K562 (cell line): ENCODE results near the gene FN3KRP. TPM values are rescaled to one million over a fixed set of nuclear protein-coding genes. Genes with fewer than 3 reads are reported as not detected.

Experiments
- ATAC-seq: fragments of 200-7000 bp; cut with Tn5 transposase; 3 replicates; pipeline ENCODE4 v1.9.1; 2020; ENCODE audit warnings: moderate library complexity
- BruUV-seq: library from RNA; stranded (reverse); fragments of 400-500 nt; replicated peaks from 2 replicates; lab custom pipeline; 2021; lab: Mats Ljungman, UMichigan
- CTCF ChIA-PET: fragments of 300-600 bp; formaldehyde crosslinking; extraction: SDS; loops from one replicate; lab custom pipeline; 2021; ENCODE audit warnings: low intra/inter-chr PET ratio; lab: Yijun Ruan, JAX
- POLR2A ChIA-PET: fragments of 300-600, 350-650 bp; sonication (Branson Sonifier 250); formaldehyde crosslinking; extraction: SDS; loops from one replicate; lab custom pipeline; 2021; ENCODE audit warnings: antibody characterized with exemption, inconsistent platforms; lab: Yijun Ruan, JAX
- DNase-seq, 4 experiments: peaks; one replicate each; pipeline versions ENCODE4 v3.0.0 to v3.0.0-alpha.2; 2011 to 2018; ENCODE audit warnings: low spot score in 3 of 4, mixed read lengths in 3 of 4; ENCODE audit errors: extremely low read depth in 1 of 4
- FAIRE-seq: peaks from 2 replicates; lab custom pipeline; 2011; peaks lifted over from hg19 to GRCh38; lab: Jason Lieb, UNC
- H2AFZ ChIP-seq: 2 replicates; pipeline ENCODE4 v1.6.0; 2011; ENCODE audit warnings: low read depth, low read length, control low read depth, inconsistent platforms
- H3K27ac ChIP-seq: fragments of 200-600 bp; 3 replicates; pipeline ENCODE4 v1.8.0; 2011; ENCODE audit warnings: low read depth, mild to moderate bottlenecking, control low read depth, inconsistent platforms, low read length, moderate library complexity, mixed read lengths; ENCODE audit errors: extremely low read depth
- H3K27me3 ChIP-seq, 2 experiments: fragments of 300-600 bp in 1 of 2; 2 replicates in 1 of 2; 3 replicates in 1 of 2; pipeline versions ENCODE4 v1.6.0 to v1.8.0; 2011; ENCODE audit warnings: inconsistent platforms in 2 of 2, low read length in 2 of 2, mild to moderate bottlenecking in 1 of 2, mixed read lengths in 1 of 2, moderate library complexity in 1 of 2; ENCODE audit not compliant: control insufficient read depth in 2 of 2, insufficient read depth in 2 of 2
- H3K36me3 ChIP-seq: fragments of 300-600 bp; 3 replicates; pipeline ENCODE4 v1.8.0; 2011; ENCODE audit warnings: mild to moderate bottlenecking, low read length, inconsistent platforms; ENCODE audit not compliant: control insufficient read depth, insufficient read depth
- H3K4me1 ChIP-seq, 2 experiments: fragments of 200-600 bp in 1 of 2; replicated peaks in 1 of 2; 2 replicates in 1 of 2; 3 replicates in 1 of 2; pipeline versions ENCODE4 v1.5.1 to v1.8.0; 2011; ENCODE audit warnings: inconsistent platforms in 2 of 2, low read length in 2 of 2, mild to moderate bottlenecking in 1 of 2, mixed read lengths in 1 of 2, moderate library complexity in 1 of 2; ENCODE audit not compliant: control insufficient read depth in 2 of 2, insufficient read depth in 2 of 2
- H3K4me2 ChIP-seq: 2 replicates; pipeline ENCODE4 v1.6.1; 2011; ENCODE audit warnings: low read length, control low read depth, inconsistent platforms, mixed read lengths; ENCODE audit not compliant: insufficient read depth
- H3K4me3 ChIP-seq: fragments of 200-600 bp; sonication (generic), shearing (Covaris generic); 2 replicates; pipeline ENCODE4 v1.5.1; 2016; ENCODE audit warnings: control low read depth, inconsistent platforms
- H3K79me2 ChIP-seq: fragments of 200-600 bp; 3 replicates; pipeline ENCODE4 v1.8.0; 2011; ENCODE audit warnings: low read length, inconsistent platforms; ENCODE audit not compliant: control insufficient read depth, insufficient read depth
- H3K9ac ChIP-seq, 2 experiments: 2 replicates each; pipeline versions ENCODE4 v1.6.0 to v1.6.1; 2011; ENCODE audit warnings: low read depth in 2 of 2, low read length in 2 of 2, control low read depth in 1 of 2, inconsistent platforms in 1 of 2, mild to moderate bottlenecking in 1 of 2, mixed read lengths in 1 of 2; ENCODE audit not compliant: insufficient read depth in 1 of 2
- H3K9me1 ChIP-seq: one replicate; pipeline ENCODE4 v1.6.0; 2011; ENCODE audit warnings: inconsistent platforms, mild to moderate bottlenecking, low read length, moderate library complexity; ENCODE audit not compliant: control insufficient read depth, insufficient read depth
- H3K9me3 ChIP-seq: replicated peaks from 2 replicates; pipeline ENCODE4 v1.5.1; 2011; ENCODE audit warnings: low read depth, low read length, inconsistent platforms; ENCODE audit not compliant: control insufficient read depth, insufficient read depth
- H4K20me1 ChIP-seq: replicated peaks from 2 replicates; pipeline ENCODE4 v1.6.1; 2011; ENCODE audit warnings: low read length, inconsistent platforms, mixed read lengths; ENCODE audit not compliant: control insufficient read depth, insufficient read depth
- ADNP ChIP-seq: fragments of 200-800 bp; sonication (Bioruptor generic); IDR thresholded peaks from 2 replicates; pipeline ENCODE4 v1.6.1; 2016; ENCODE audit warnings: missing genetic modification characterization, missing compliant biosample characterization
- C11orf30 ChIP-seq: fragments of 450-650 bp; IDR thresholded peaks from 2 replicates; pipeline ENCODE4 v1.6.1; 2016; ENCODE audit warnings: low read depth, mild to moderate bottlenecking
- COPS2 ChIP-seq: fragments of 450-650 bp; conservative IDR thresholded peaks from 2 replicates; pipeline ENCODE4 v1.6.1; 2016; ENCODE audit warnings: mild to moderate bottlenecking, moderate library complexity
- CTCF ChIP-seq, 3 experiments: IDR thresholded peaks in 2 of 3; conservative IDR thresholded peaks in 1 of 3; 2 replicates each; pipeline ENCODE4 v1.5.1; 2011 to 2012; ENCODE audit warnings: low read length in 3 of 3, mild to moderate bottlenecking in 3 of 3, control low read depth in 2 of 3, improper control_type of control experiment in 1 of 3, inconsistent platforms in 1 of 3, low read depth in 1 of 3, mixed read lengths in 1 of 3, moderate library complexity in 1 of 3; ENCODE audit not compliant: insufficient read depth in 2 of 3
- DNMT1 ChIP-seq: fragments of 450-650 bp; IDR thresholded peaks from 2 replicates; pipeline ENCODE4 v1.6.1; 2016; ENCODE audit warnings: antibody characterized with exemption, mild to moderate bottlenecking
- HDAC1 ChIP-seq, 2 experiments: fragments of 450-650 bp; IDR thresholded peaks; 2 replicates each; pipeline ENCODE4 v1.6.1; 2016 to 2017; ENCODE audit warnings: inconsistent platforms in 1 of 2, mild to moderate bottlenecking in 1 of 2, moderate library complexity in 1 of 2
- HOMEZ ChIP-seq: fragments of 250-450 bp; sonication (Bioruptor Pico); IDR thresholded peaks from 2 replicates; pipeline ENCODE4 v1.4.0; 2020; ENCODE audit warnings: mild to moderate bottlenecking, moderate library complexity
- MTA3 ChIP-seq: fragments of 450-650 bp; formaldehyde crosslinking; IDR thresholded peaks from 2 replicates; pipeline ENCODE4 v1.6.1; 2017; ENCODE audit warnings: mild to moderate bottlenecking, borderline replicate concordance
- NFATC3 ChIP-seq: fragments of 450-650 bp; IDR thresholded peaks from 2 replicates; pipeline ENCODE4 v1.6.1; 2017; ENCODE audit warnings: mild to moderate bottlenecking
- NR2C2 ChIP-seq, 2 experiments: fragments of 200-800 bp in 1 of 2; sonication (Bioruptor generic) in 1 of 2; sonication (generic) in 1 of 2; formaldehyde crosslinking in 1 of 2; IDR thresholded peaks; 2 replicates each; pipeline versions ENCODE4 v1.6.1 to v1.8.0; 2016 to 2022; ENCODE audit warnings: mild to moderate bottlenecking in 1 of 2, missing compliant biosample characterization in 1 of 2, missing genetic modification characterization in 1 of 2, missing genetic modification reagents in 1 of 2
- RBM14 ChIP-seq: fragments of 200-400 bp; formaldehyde crosslinking; IDR thresholded peaks from 2 replicates; pipeline ENCODE4 v1.6.1; 2018; ENCODE audit warnings: low read depth, mild to moderate bottlenecking, low read length, moderate library complexity, borderline replicate concordance; ENCODE audit not compliant: insufficient read depth
- SRSF7 ChIP-seq: fragments of 200-400 bp; formaldehyde crosslinking; optimal IDR thresholded peaks from 2 replicates; pipeline ENCODE3; 2017; ENCODE audit warnings: mild to moderate bottlenecking, low read depth, low read length
- TCF15 ChIP-seq: fragments of 250-450 bp; sonication (Bioruptor Pico); IDR thresholded peaks from 2 replicates; pipeline ENCODE4 v1.8.0; 2022; ENCODE audit warnings: moderate library complexity, mild to moderate bottlenecking, inconsistent platforms
- ZNF41 ChIP-seq: fragments of 250-450 bp; sonication (Bioruptor Pico); conservative IDR thresholded peaks from 2 replicates; pipeline ENCODE4 v1.4.0; 2020; ENCODE audit warnings: mild to moderate bottlenecking
- ZNF77 ChIP-seq: fragments of 250-450 bp; sonication (Bioruptor Pico); IDR thresholded peaks from 2 replicates; pipeline ENCODE4 v1.5.0; 2020
- WGBS: fragments of 100-300 bp; shearing (Covaris generic); methylation state at CpG from one replicate; pipeline ENCODE4 v1.1.6; 2016; ENCODE audit warnings: low coverage, mixed read lengths; ENCODE audit not compliant: insufficient coverage; ENCODE audit errors: missing lambda C conversion rate; 5-methylcytosine and 5-hydroxymethylcytosine counted together
- in situ Hi-C: fragments of 300-500 bp; cut with MboI; formaldehyde crosslinking; loops from 4 replicates; pipeline ENCODE4 v1.15.0; 2018; ENCODE audit warnings: inconsistent platforms, mixed read lengths
- intact Hi-C: fragments of 100-400 bp; cut with micrococcal nuclease; formaldehyde crosslinking; loops from 2 replicates; pipeline ENCODE4 v1.14.2; 2022
- polyA plus RNA-seq, 8 experiments: library from polyadenylated mRNA; depleted of rRNA in 4 of 8; stranded (reverse) in 5 of 8; unstranded in 3 of 8; fragments of >200 nt; fragmentation: Nextera tagmentation in 2 of 8; fragmentation: Illumina TruSeq in 1 of 8; extraction: Ambion mirVana in 2 of 8; extraction: Trizol in 1 of 8; gene quantifications; 2 replicates each; pipeline versions ENCODE4 v1.2.1 to v1.2.3, GENCODE V29; 2011 to 2014; ENCODE audit warnings: inconsistent platforms in 1 of 8, missing spikeins in 1 of 8
- total RNA-seq, 7 experiments: library from RNA; depleted of rRNA in 6 of 7; stranded (reverse); fragments of >200 nt in 6 of 7; fragmentation: Illumina TruSeq in 2 of 7; extraction: Trizol in 2 of 7; gene quantifications; 2 replicates each; pipeline versions ENCODE4 v1.2.1 to v1.2.3, GENCODE V29; 2011 to 2021; ENCODE audit warnings: low replicate concordance in 1 of 7

Gene FN3KRP
- total and polyA plus RNA-seq, 9 of the 15 experiments (the other 6 are each of a cell fraction or from before 2014, with no cell fraction given), result 2.0 to 32.1 (median 24.9) TPM

GRCh38 chr17:82703935-82704865 is 12.3 kb upstream of the FN3KRP start (continued):
- TF ChIP-seq NFATC3 (no peak), NR2C2 (CRISPR knock-in tag; IDR thresholded peaks at IDR 0.05) (no peak), NR2C2 (tag; IDR thresholded peaks at IDR 0.05) (peak; percentile 38; the same call in 1 of the 2 replicates), C11orf30 (no peak)

GRCh38 chr17:82704886-82705285 is 11.6 kb upstream of the FN3KRP start:
- ATAC-seq (no peak), DNase-seq (no peak), FAIRE-seq (no peak)
- H3K27me3 ChIP-seq, result peaks cover 0 to 11% of the 10 kb centered on the region in 2 experiments; a peak in 1 of 5 replicates
- in situ Hi-C loops (no loop called here), intact Hi-C loops (no loop called here)
- no peak overlapping the region for H3K4me2 ChIP-seq
- CTCF ChIA-PET, result no interaction called here
- H4K20me1 ChIP-seq, result 0 out of 2 replicates have a peak, but pooled peaks cover 2% of the 10 kb centered on the region
- POLR2A ChIA-PET, result no interaction called here
- H3K4me1 ChIP-seq, result peaks cover 0 to 41% of the 10 kb centered on the region in 2 experiments; a peak in 2 of 5 replicates
- H3K4me3 ChIP-seq, result no peak overlapping the region
- H3K27ac ChIP-seq, result no peak overlapping the region
- no peaks in the 10 kb centered on the region for H3K36me3 ChIP-seq
- BruUV-seq, result no TSS peak
- H2AFZ ChIP-seq, result no peak overlapping the region
- peak overlapping the region in 1 of 2 experiments; percentile 6; a peak in 1 of 4 replicates for H3K9ac ChIP-seq
- 46% methylated on average over 13 of the region's 13 CpGs for WGBS
- H3K9me3 ChIP-seq, result no peaks in the 10 kb centered on the region
- H3K79me2 ChIP-seq, result no peaks in the 10 kb centered on the region
- H3K9me1 ChIP-seq, result peaks cover 3% of the 10 kb centered on the region
- TF ChIP-seq HDAC1 (IDR thresholded peaks at IDR 0.05), result no peak
- TF ChIP-seq RBM14, result no peak
- TF ChIP-seq DNMT1, result no peak
- no peak for TF ChIP-seq SRSF7
- TF ChIP-seq COPS2, result no peak
- no peak for TF ChIP-seq ZNF41
- no peak for TF ChIP-seq ADNP (tag)
- no peak for TF ChIP-seq MTA3
- TF ChIP-seq ZNF77, result no peak
- no peak for TF ChIP-seq CTCF (IDR thresholded peaks at IDR 0.05 in 2 of 3, conservative IDR thresholded peaks at IDR 0.05 in 1 of 3; ENCODE audit: insufficient read depth in 2 of 3, low read depth in 1 of 3, low read length in 3 of 3)
- TF ChIP-seq HOMEZ (CRISPR knock-in tag), result no peak
- TF ChIP-seq TCF15 (CRISPR knock-in tag), result no peak
